GM12864 (cell line): ENCODE results near the gene KCNK4.
A peak's percentile ranks its signal among the peaks of the same experiment; 100 is the strongest.

Source experiments
- DNase-seq: peaks from one replicate; pipeline ENCODE4 v3.0.0-alpha.2; 2011; ENCODE audit warnings: low read depth
- H3K4me3 ChIP-seq: 2 replicates; pipeline ENCODE4 v1.5.1; 2011; ENCODE audit warnings: mild to moderate bottlenecking, low read depth, low read length, control low read depth
- CTCF ChIP-seq: IDR thresholded peaks from 2 replicates; pipeline ENCODE4 v1.5.1; 2011; ENCODE audit warnings: low read depth, mild to moderate bottlenecking, moderate library complexity, low read length, control low read depth, inconsistent platforms; ENCODE audit errors: missing control alignments

KCNK4 gene

GRCh38 chr11:64283092-64283491, 8.0 kb upstream of the KCNK4 start:
- no peak for DNase-seq
- H3K4me3 ChIP-seq = no peak overlapping the region
- no peak for TF ChIP-seq CTCF

DNA sequence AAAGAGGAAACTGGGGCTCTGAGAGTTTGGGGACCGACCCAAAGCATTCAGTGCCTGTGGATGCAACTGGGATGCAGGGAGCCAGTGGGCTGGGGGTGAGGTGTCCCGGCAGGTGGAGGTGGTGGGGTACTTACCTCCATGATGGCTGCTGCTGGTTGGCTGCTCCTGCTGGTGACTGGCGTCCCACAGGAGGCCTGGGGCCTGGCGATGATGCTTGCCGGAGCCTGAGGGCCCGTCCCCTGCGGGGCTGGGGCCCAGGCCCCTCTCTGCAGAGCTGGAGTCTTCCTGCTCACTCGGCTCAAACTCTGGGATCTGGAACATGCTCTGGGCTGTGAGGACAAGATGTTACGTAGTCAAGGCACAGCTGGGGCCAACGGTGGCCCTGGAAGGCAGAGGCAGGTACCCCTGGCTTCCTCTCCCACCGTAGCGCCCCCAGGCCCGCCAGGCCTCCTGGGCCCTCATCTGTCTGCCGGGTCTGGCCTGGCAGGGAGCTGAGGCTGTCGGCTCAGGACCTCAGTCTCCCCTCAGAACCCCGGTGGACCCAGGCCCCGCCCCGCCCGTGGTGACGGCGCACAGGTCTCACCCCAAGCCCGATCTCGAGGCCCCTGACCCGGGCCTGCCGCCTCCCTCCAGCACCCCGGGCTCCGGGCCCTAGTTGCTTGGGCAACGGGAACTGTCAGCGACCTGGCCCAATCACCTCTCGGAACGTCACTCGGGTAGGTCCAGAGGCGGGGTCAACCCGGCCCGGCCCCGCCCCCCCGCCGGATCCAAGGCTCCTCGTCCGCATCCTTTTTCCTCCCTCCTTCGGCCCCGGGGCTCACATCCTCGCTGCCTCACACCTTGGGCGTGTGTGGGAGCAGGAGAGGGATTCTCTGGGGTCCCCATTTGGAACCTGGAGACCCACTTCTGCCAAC, 6.8 kb upstream of the KCNK4 start, which contains the start of gene BAD:
Gene BAD (minus strand): TSS at position 618 of the 914 bp plus-strand sequence. CDS start 297 bp downstream, at position 321.
- peak within 1 kb of the TSS; percentile 71 for H3K4me3 ChIP-seq
- no peak for TF ChIP-seq CTCF
- DNase-seq = no peak

DNA sequence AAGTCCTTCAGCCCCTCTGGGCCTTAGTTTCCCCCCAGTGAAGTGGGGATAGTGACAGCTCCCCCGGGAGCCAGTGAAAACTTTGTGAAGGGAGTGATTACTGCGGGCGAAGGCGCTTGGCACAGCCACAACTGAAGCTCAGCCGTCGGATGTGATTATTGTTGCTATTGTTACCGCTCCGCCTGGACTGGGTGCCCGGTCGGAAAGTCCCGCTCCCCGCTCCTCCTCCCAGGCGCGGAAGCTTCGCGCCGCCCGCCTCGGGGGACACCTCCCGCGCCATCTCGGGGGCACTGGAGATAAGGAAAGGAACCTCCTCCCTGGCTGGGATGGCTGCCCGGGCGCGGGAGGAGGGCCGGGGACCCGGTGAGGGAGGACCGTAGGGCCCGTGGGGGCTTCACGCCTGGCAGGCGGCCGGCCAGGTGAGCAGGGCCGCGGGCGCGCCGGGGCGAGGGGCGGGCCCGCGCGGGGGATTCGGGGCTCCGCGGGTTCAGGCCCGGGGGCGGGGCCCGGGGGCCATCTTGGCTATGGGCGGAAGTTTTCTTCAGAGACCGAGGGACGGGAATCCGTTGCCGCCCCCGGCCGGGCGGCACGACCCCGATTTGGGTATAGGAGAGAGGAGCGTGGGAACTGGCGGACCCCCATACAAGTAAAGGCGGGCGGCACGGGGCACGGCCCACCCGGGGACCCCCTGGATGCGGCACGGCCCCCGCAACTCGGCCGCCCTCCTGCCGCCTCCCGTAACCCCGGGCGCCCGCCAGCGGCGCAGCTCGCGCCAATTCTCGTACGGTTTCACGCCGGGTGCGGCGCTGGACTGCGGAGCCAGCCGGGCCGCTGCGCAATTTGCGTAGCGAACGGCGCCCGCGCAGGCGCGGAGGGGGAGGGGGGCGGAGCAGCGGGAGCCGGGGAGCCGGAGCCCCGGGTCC, 5.9 kb upstream of the KCNK4 start, which contains the start of gene GPR137:
Gene GPR137 (plus strand): TSS at position 887 of the 923 bp plus-strand sequence. CDS start 677 bp downstream, outside the sequence.
- no peak for DNase-seq
- TF ChIP-seq CTCF = no peak
- peak within 1 kb of the TSS; percentile 71 for H3K4me3 ChIP-seq

DNA sequence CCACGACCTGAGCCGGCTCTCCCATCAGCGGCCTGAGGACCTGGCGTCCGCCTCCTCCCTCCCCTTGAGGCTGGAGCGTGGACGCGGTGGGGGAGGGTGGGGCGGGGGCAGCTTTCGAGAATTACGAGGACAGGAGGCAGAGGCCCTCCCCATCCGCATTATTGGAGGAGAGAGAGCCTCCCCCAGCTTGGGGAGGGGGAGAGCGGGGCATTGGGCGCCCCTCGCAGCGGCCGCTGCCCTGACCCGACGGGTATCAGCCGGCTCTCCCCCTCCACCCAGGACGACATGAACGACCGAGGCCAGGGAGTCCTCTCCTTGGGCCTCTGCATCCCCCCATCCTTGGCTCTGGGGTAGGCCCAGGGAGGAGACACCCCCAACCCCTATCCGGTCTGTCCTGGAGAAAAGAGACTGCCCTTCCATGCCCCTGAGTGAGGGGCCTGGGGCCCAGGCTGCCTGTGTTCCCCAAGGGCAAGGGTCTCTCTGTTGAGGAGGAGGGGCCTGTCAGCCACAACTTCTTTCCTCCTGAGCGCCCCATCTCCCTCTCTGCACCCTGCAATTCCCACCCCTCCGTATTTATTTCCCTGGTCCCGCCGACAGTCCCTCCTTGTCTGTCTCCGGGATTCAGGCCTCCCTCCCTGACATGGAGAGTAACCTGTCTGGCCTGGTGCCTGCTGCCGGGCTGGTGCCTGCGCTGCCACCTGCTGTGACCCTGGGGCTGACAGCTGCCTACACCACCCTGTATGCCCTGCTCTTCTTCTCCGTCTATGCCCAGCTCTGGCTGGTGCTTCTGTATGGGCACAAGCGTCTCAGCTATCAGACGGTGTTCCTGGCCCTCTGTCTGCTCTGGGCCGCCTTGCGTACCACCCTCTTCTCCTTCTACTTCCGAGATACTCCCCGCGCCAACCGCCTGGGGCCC, 5.0 kb upstream of the KCNK4 start:
- DNase-seq = no peak
- peak overlapping the region; percentile 71 for H3K4me3 ChIP-seq
- peak; percentile 21 for TF ChIP-seq CTCF

GRCh38 chr11:64286801-64287159, 4.3 kb upstream of the KCNK4 start:
- no peak for DNase-seq
- H3K4me3 ChIP-seq = no peak overlapping the region
- TF ChIP-seq CTCF = no peak
